ENCODE measurements around the gene CUX1.

CUX1 gene

DNA sequence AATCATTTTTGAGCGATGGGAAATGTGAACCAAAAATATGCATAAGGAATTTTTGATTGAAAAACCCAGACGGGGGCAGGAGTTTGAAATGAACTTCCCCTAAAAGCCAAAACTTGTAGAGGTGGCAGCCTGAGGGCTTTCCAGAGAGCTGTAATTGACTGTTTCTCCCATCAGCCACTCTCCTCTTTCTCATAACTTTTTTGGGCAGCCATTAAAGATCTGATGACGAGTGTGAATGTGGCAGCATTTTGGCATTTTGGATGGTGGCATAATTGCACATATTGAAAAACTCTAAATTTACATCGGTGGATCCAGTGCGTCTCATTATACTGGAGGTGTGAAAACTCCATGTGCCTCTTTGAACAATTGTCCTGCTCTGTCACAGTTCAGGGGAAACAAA is 159.0 kb downstream of the CUX1 start:
- peaks cover 6% of the 10 kb centered on the region for H3F3A ChIP-seq (ENCODE audit: insufficient read depth, low read length)
- no peak for TF ChIP-seq CTCF (IDR thresholded peaks at IDR 0.05; ENCODE audit: low read length)

GRCh38 chr7:101977249-101977648 is 159.8 kb downstream of the CUX1 start:
- TF ChIP-seq EZH2phosphoT487 (IDR thresholded peaks at IDR 0.05; ENCODE audit: low read length) (no peak), EZH2 (optimal IDR thresholded peaks at IDR 0.05; ENCODE audit: low read depth, low read length) (no peak), CTCF (IDR thresholded peaks at IDR 0.05; ENCODE audit: low read length) (no peak)
- Histone ChIP-seq H3K9me3 (replicated peaks; ENCODE audit: insufficient read depth, low read length) (no peaks in the 10 kb centered on the region), H3K79me2 (ENCODE audit: low read length) (peaks cover 25% of the 10 kb centered on the region; the same call in 1 of the 2 replicates), H3K4me1 (ENCODE audit: low read length) (peaks cover 5% of the 10 kb centered on the region), H3K9me2 (replicated peaks; ENCODE audit: insufficient read depth, low read length) (no peaks in the 10 kb centered on the region), H3K9ac (ENCODE audit: low read length) (no peak overlapping the region), H4K20me1 (ENCODE audit: insufficient read depth, low read length) (no peaks in the 10 kb centered on the region), H2AFZ (ENCODE audit: low read length) (no peak overlapping the region), H3K4me2 (ENCODE audit: low read depth, low read length) (no peak overlapping the region), H3K4me3 (ENCODE audit: low read length) (no peak overlapping the region), H3K27me3 (replicated peaks; ENCODE audit: insufficient read depth, low read length) (no peaks in the 10 kb centered on the region), H3K27ac (ENCODE audit: low read length) (no peak overlapping the region), H3F3A (ENCODE audit: insufficient read depth, low read length) (peaks cover 15% of the 10 kb centered on the region), H3K36me3 (replicated peaks; ENCODE audit: insufficient read depth, low read length) (no peaks in the 10 kb centered on the region)
- DNase-seq: no peak

More for the DNA sequence above, 159.0 kb downstream of the CUX1 start:
- H3K4me1 ChIP-seq (ENCODE audit: low read length): peaks cover 4% of the 10 kb centered on the region
- H3K27me3 ChIP-seq (replicated peaks; ENCODE audit: insufficient read depth, low read length): no peaks in the 10 kb centered on the region
- H3K79me2 ChIP-seq (ENCODE audit: low read length): peaks cover 25% of the 10 kb centered on the region; the same call in 1 of the 2 replicates
- H3K9me2 ChIP-seq (replicated peaks; ENCODE audit: insufficient read depth, low read length): no peaks in the 10 kb centered on the region
- no peak overlapping the region for H3K27ac ChIP-seq (ENCODE audit: low read length)
- no peak overlapping the region for H3K9ac ChIP-seq (ENCODE audit: low read length)
- DNase-seq: no peak
- H3K9me3 ChIP-seq (replicated peaks; ENCODE audit: insufficient read depth, low read length): no peaks in the 10 kb centered on the region
- H3K4me3 ChIP-seq (ENCODE audit: low read length): no peak overlapping the region
- H3K4me2 ChIP-seq (ENCODE audit: low read depth, low read length): no peak overlapping the region
- H4K20me1 ChIP-seq (ENCODE audit: insufficient read depth, low read length): no peaks in the 10 kb centered on the region
- no peak overlapping the region for H2AFZ ChIP-seq (ENCODE audit: low read length)
- no peaks in the 10 kb centered on the region for H3K36me3 ChIP-seq (replicated peaks; ENCODE audit: insufficient read depth, low read length)

GRCh38 chr7:101978683-101979082 is 161.3 kb downstream of the CUX1 start:
- Histone ChIP-seq H4K20me1 (ENCODE audit: insufficient read depth, low read length) (no peaks in the 10 kb centered on the region), H3K9me3 (replicated peaks; ENCODE audit: insufficient read depth, low read length) (no peaks in the 10 kb centered on the region), H3K4me1 (ENCODE audit: low read length) (peaks cover 15% of the 10 kb centered on the region), H3F3A (ENCODE audit: insufficient read depth, low read length) (peaks cover 17% of the 10 kb centered on the region), H3K27ac (ENCODE audit: low read length) (no peak overlapping the region), H3K4me3 (ENCODE audit: low read length) (no peak overlapping the region), H3K79me2 (ENCODE audit: low read length) (peaks cover 27% of the 10 kb centered on the region), H3K9ac (ENCODE audit: low read length) (no peak overlapping the region), H3K27me3 (replicated peaks; ENCODE audit: insufficient read depth, low read length) (no peaks in the 10 kb centered on the region), H3K36me3 (replicated peaks; ENCODE audit: insufficient read depth, low read length) (no peaks in the 10 kb centered on the region), H3K9me2 (replicated peaks; ENCODE audit: insufficient read depth, low read length) (no peaks in the 10 kb centered on the region), H3K4me2 (ENCODE audit: low read depth, low read length) (no peak overlapping the region), H2AFZ (ENCODE audit: low read length) (no peak overlapping the region)
- TF ChIP-seq EZH2phosphoT487 (IDR thresholded peaks at IDR 0.05; ENCODE audit: low read length) (no peak), EZH2 (optimal IDR thresholded peaks at IDR 0.05; ENCODE audit: low read depth, low read length) (no peak), CTCF (IDR thresholded peaks at IDR 0.05; ENCODE audit: low read length) (no peak)
- no peak for DNase-seq

Measured in MM.1S (cell line).